Kidney (tissue), 14 donors: ENCODE data around the gene MSL1. TPM values are rescaled to one million over a fixed set of nuclear protein-coding genes. Genes with fewer than 3 reads are reported as not detected.

Experiments
- DNase-seq, 5 donors: peaks; one replicate each; pipeline ENCODE4 v3.0.0-alpha.2; 2013 to 2020
- FAIRE-seq: peaks from 2 replicates; lab custom pipeline; 2012; peaks lifted over from hg19 to GRCh38; lab: Jason Lieb, UNC
- H3K27ac ChIP-seq, 2 donors: one replicate each; pipeline ENCODE4 v1.7.0; 2013; ENCODE audit warnings: low read depth in 2 of 2, low read length in 2 of 2, inconsistent platforms in 1 of 2
- H3K27me3 ChIP-seq: one replicate; pipeline ENCODE4 v1.7.1; 2013; ENCODE audit warnings: low read length, inconsistent platforms; ENCODE audit not compliant: control insufficient read depth, insufficient read depth
- H3K36me3 ChIP-seq, 3 donors: one replicate each; pipeline versions ENCODE4 v1.7.0 to v1.7.1; 2013; ENCODE audit warnings: low read length in 3 of 3, control low read depth in 1 of 3, inconsistent platforms in 1 of 3; ENCODE audit not compliant: insufficient read depth in 3 of 3, control insufficient read depth in 2 of 3
- H3K4me1 ChIP-seq, 3 donors: one replicate each; pipeline versions ENCODE4 v1.7.0 to v1.7.1; 2013; ENCODE audit warnings: low read length in 3 of 3, inconsistent platforms in 1 of 3, low read depth in 1 of 3; ENCODE audit not compliant: control insufficient read depth in 2 of 3, insufficient read depth in 2 of 3
- H3K4me3 ChIP-seq, 3 donors: one replicate each; pipeline versions ENCODE4 v1.7.0 to v1.8.1; 2013; ENCODE audit warnings: low read length in 3 of 3, control low read depth in 1 of 3, inconsistent platforms in 1 of 3
- H3K9ac ChIP-seq, 3 donors: one replicate each; pipeline versions ENCODE4 v1.7.0 to v1.7.1; 2013; ENCODE audit warnings: low read length in 3 of 3, control low read depth in 1 of 3, inconsistent platforms in 1 of 3
- H3K9me3 ChIP-seq, 3 donors: one replicate each; pipeline versions ENCODE4 v1.7.0 to v1.7.1; 2013; ENCODE audit warnings: low read length in 3 of 3, control low read depth in 1 of 3, inconsistent platforms in 1 of 3; ENCODE audit not compliant: control insufficient read depth in 2 of 3, insufficient read depth in 1 of 3
- intact Hi-C: fragments of 100-400 bp; cut with DNase I; formaldehyde crosslinking; loops from one replicate; pipeline ENCODE4 v1.11.1; 2022
- polyA plus RNA-seq: library from polyadenylated mRNA; stranded (reverse); fragments of 350-450 nt; fragmentation: Illumina TruSeq; extraction: RNeasy Lipid Tissue Mini Kit (QIAGEN cat#74804); gene quantifications from one replicate; pipeline ENCODE4 v1.2.3, GENCODE V29; 2014; ENCODE audit warnings: low read depth, low replicate concordance; ENCODE audit not compliant: insufficient read depth
- total RNA-seq: library from RNA; stranded (reverse); fragmentation: NEBNext Ultra II Directional; extraction: Animal tissue kit (Norgen Biotek cat#: 25700); gene quantifications from one replicate; pipeline ENCODE4 v1.2.1, GENCODE V29; 2021
- TF ChIP-seq, protein P1 (sequence below): IDR thresholded peaks from 3 replicates; pipeline ENCODE4 v1.5.1; 2012; ENCODE audit warnings: mild to moderate bottlenecking, moderate library complexity, borderline replicate concordance; ENCODE audit not compliant: insufficient read depth; ENCODE audit errors: extremely low read depth
- donor health status: control.
- donor health status: control.
- donor health status: control.
- donor health status: control.
- donor health status: control.
- donor health status: DM: yes; HTN: yes; CAD: no.
- donor health status: Normal renal cell carcinoma (clear cell type).

The MSL1 gene
- total and polyA plus RNA-seq, 2 donors from 2014 or later = 34.9 to 75.4 TPM

DNA sequence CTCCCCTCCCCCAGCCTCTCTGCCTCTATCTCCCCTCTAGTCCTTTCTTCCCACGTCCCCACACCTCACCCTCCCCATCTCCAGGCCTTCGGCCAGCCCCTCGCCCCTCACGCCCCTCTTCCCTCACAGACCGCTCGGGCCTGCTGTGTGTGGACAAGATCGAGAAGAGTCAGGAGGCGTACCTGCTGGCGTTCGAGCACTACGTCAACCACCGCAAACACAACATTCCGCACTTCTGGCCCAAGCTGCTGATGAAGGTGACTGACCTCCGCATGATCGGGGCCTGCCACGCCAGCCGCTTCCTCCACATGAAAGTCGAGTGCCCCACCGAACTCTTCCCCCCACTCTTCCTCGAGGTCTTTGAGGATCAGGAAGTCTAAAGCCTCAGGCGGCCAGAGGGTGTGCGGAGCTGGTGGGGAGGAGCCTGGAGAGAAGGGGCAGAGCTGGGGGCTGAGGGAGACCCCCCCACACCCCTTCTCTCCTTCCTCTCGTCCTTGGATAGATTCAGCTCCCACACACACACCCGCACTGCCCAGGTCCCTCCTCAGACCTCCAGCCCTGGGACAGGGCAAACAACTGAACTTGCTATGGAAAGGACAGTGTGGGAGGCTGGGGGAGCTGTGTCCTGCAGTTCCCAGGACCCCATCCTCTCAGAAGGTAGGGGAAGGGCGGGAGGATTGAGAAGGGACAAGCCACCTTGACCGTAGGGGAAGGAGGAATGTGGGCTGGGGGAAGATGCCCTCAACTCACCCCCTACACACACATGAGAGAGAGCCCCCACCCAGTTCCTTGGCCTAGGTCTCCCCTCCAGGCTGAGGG is 32.5 kb upstream of the MSL1 start:
- peaks cover 0 to 16% (median 13%) of the 10 kb centered on the region in 3 donors for H3K4me1 ChIP-seq
- TF ChIP-seq, protein P1, sequence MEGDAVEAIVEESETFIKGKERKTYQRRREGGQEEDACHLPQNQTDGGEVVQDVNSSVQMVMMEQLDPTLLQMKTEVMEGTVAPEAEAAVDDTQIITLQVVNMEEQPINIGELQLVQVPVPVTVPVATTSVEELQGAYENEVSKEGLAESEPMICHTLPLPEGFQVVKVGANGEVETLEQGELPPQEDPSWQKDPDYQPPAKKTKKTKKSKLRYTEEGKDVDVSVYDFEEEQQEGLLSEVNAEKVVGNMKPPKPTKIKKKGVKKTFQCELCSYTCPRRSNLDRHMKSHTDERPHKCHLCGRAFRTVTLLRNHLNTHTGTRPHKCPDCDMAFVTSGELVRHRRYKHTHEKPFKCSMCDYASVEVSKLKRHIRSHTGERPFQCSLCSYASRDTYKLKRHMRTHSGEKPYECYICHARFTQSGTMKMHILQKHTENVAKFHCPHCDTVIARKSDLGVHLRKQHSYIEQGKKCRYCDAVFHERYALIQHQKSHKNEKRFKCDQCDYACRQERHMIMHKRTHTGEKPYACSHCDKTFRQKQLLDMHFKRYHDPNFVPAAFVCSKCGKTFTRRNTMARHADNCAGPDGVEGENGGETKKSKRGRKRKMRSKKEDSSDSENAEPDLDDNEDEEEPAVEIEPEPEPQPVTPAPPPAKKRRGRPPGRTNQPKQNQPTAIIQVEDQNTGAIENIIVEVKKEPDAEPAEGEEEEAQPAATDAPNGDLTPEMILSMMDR = no peak
- FAIRE-seq (no peak), DNase-seq (peak in 3 of 5 donors; percentile 27 to 59 (median 43))
- H3K27ac ChIP-seq = peak overlapping the region in 1 of 2 donors; percentile 20
- no peaks in the 10 kb centered on the region for H3K27me3 ChIP-seq
- no peak overlapping the region for H3K4me3 ChIP-seq
- no peak overlapping the region for H3K9ac ChIP-seq
- no peaks in the 10 kb centered on the region for H3K9me3 ChIP-seq
- intact Hi-C loops = no loop called here
- H3K36me3 ChIP-seq = peaks cover 11 to 47% (median 37%) of the 10 kb centered on the region in 3 donors

DNA sequence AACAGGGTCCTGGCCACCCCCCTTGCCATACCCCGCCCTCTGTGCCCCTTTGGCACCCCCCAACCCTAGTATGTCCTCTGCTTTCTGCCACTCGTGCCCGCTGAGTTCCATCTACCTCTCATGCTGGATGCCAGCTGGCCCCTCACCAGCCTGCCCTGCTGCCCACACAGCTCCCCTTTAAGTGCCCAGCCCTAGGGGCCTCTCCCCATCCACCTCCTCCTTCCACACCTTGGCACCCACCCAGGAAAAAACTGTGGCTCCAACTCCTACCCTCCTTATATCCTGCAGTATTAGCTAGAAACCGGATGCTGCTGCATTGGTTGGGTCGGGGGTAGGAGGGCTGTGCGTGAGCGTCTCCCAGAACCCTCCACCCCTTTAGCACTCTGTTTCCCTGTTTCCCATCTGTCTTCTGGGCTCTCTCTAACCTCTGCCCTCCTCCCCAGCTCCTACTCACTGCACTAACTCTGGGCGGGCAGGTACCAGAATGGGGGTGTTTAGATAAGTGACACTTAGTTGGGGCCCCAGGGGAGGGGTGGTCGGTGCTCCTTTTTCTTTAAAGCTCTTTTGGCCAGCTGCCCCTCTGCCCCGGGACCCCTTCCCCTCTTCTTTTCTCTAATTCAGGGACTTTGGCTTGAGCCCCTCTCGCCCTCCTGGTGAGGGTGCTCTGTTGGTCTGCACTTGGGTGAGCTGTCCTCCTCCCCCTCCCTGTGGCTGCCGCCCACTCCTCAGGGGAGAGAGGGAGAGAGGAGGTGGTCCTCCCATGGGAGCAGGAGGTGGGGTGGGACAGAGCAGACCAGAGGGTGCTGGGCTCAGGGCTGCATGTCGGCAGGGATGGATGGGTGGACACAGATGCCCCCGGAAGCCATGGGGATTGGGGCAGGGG is 31.3 kb upstream of the MSL1 start:
- H3K4me1 ChIP-seq = peaks cover 0 to 24% (median 14%) of the 10 kb centered on the region in 3 donors
- no peaks in the 10 kb centered on the region for H3K27me3 ChIP-seq
- H3K9me3 ChIP-seq = no peaks in the 10 kb centered on the region
- H3K4me3 ChIP-seq = no peak overlapping the region
- TF ChIP-seq, protein P1 = no peak
- DNase-seq (peak in 2 of 5 donors; percentile 55 to 69), FAIRE-seq (no peak)
- H3K9ac ChIP-seq = no peak overlapping the region
- peaks cover 11 to 48% (median 31%) of the 10 kb centered on the region in 3 donors for H3K36me3 ChIP-seq
- no peak overlapping the region for H3K27ac ChIP-seq
- intact Hi-C loops = no loop called here

DNA sequence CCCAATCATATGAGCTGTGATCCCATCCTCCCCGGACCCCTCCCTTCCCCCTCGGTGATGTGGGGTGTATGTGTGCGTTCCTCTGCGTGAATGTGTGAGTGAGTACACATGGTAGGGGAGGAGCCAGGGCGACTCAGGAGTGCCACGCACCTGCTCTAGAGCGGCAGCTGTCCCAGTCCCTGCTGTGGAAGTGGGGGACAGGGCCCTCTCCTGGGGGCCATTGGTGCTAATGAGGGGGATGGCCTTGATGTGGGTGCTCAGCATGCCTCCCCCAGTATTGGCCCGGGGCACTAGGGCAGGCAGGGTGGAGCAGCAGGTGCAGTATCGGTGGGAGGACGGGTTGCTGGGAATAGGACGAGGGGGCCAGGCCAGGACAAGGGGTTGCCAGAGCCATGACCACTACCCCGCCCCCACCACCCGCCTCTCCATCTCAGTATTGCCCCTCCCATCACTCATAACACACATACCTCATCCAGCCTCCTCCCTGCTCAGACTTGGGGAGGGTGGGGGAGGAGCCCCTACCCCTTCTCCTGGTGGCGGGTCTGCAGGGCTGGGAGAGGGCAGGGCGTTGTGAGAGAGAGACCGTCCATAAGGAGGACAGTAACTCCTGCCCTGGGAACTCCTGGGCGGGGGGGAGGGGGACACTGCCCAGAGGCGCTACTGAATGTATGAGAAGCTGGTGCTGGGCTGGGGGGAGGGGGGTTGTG is 29.9 kb upstream of the MSL1 start:
- H3K36me3 ChIP-seq = peaks cover 6 to 58% (median 37%) of the 10 kb centered on the region in 3 donors
- no peaks in the 10 kb centered on the region for H3K27me3 ChIP-seq
- FAIRE-seq (no peak), DNase-seq (peak in 3 of 5 donors; percentile 42 to 80 (median 74))
- no peaks in the 10 kb centered on the region for H3K9me3 ChIP-seq
- H3K27ac ChIP-seq = no peak overlapping the region
- no peak overlapping the region for H3K9ac ChIP-seq
- TF ChIP-seq, protein P1 = no peak
- intact Hi-C loops = no loop called here
- H3K4me3 ChIP-seq = no peak overlapping the region
- H3K4me1 ChIP-seq = peaks cover 0 to 37% (median 28%) of the 10 kb centered on the region in 3 donors
